Mesendoderm (in vitro differentiated cells): ENCODE measurements around the gene SMARCD3.

Experiments used
- DNase-seq: peaks from one replicate; pipeline ENCODE4 v3.0.0; 2013
- H2AK5ac ChIP-seq: 2 replicates; pipeline ENCODE4 v1.6.1; 2013; ENCODE audit warnings: low read length, inconsistent platforms
- H2BK120ac ChIP-seq: 2 replicates; pipeline ENCODE4 v1.6.1; 2013; ENCODE audit warnings: low read depth, mild to moderate bottlenecking, low read length, moderate library complexity, mixed read lengths
- H2BK15ac ChIP-seq: replicated peaks from 2 replicates; pipeline ENCODE4 v1.6.1; 2013; ENCODE audit warnings: low read depth, mild to moderate bottlenecking, moderate library complexity
- H2BK5ac ChIP-seq: 2 replicates; pipeline ENCODE4 v1.6.1; 2013; ENCODE audit warnings: low read length, inconsistent platforms
- H3K18ac ChIP-seq: 2 replicates; pipeline ENCODE4 v1.6.1; 2013; ENCODE audit warnings: mild to moderate bottlenecking, low read length, mixed read lengths
- H3K23ac ChIP-seq: one replicate; pipeline ENCODE4 v1.6.1; 2013; ENCODE audit warnings: low read length
- H3K27ac ChIP-seq: 2 replicates; pipeline ENCODE4 v1.5.1; 2013; ENCODE audit warnings: low read depth, mild to moderate bottlenecking, inconsistent platforms, low read length, moderate library complexity
- H3K27me3 ChIP-seq: 2 replicates; pipeline ENCODE4 v1.6.1; 2013; ENCODE audit warnings: low read length, control low read depth, mild to moderate bottlenecking, inconsistent platforms; ENCODE audit not compliant: insufficient read depth, poor library complexity
- H3K36me3 ChIP-seq: 2 replicates; pipeline ENCODE4 v1.6.1; 2013; ENCODE audit warnings: low read length, inconsistent platforms; ENCODE audit not compliant: control insufficient read depth, insufficient read depth
- H3K4ac ChIP-seq: one replicate; pipeline ENCODE4 v1.6.1; 2013; ENCODE audit warnings: low read depth, mild to moderate bottlenecking, low read length, moderate library complexity
- H3K4me1 ChIP-seq: 2 replicates; pipeline ENCODE4 v1.6.1; 2013; ENCODE audit warnings: low read depth, low read length, inconsistent platforms; ENCODE audit not compliant: control insufficient read depth
- H3K4me2 ChIP-seq: 2 replicates; pipeline ENCODE4 v1.6.1; 2013; ENCODE audit warnings: low read length
- H3K4me3 ChIP-seq: 2 replicates; pipeline ENCODE4 v1.5.1; 2013; ENCODE audit warnings: mild to moderate bottlenecking, low read length
- H3K56ac ChIP-seq: one replicate; pipeline ENCODE4 v1.6.1; 2013; ENCODE audit warnings: low read length
- H3K79me1 ChIP-seq: 2 replicates; pipeline ENCODE4 v1.6.1; 2013; ENCODE audit warnings: low read length, inconsistent platforms
- H3K79me2 ChIP-seq: 2 replicates; pipeline ENCODE4 v1.6.1; 2013; ENCODE audit warnings: mild to moderate bottlenecking, low read length; ENCODE audit not compliant: control insufficient read depth, insufficient read depth
- H3K9ac ChIP-seq: 2 replicates; pipeline ENCODE4 v1.6.1; 2013; ENCODE audit warnings: low read length, inconsistent platforms
- H4K5ac ChIP-seq: one replicate; pipeline ENCODE4 v1.6.1; 2013; ENCODE audit warnings: low read length
- H4K8ac ChIP-seq: one replicate; pipeline ENCODE4 v1.6.1; 2013; ENCODE audit warnings: low read depth, mild to moderate bottlenecking, control low read depth, low read length, moderate library complexity
- WGBS: extraction: QIAGEN DNeasy Blood & Tissue Kit; methylation state at CpG from one replicate; pipeline ENCODE4 v1.1.7; 2013; ENCODE audit warnings: low lambda C conversion rate, missing lambda C conversion rate; ENCODE audit not compliant: insufficient coverage; ENCODE audit errors: extremely low coverage; 5-methylcytosine and 5-hydroxymethylcytosine counted together

The SMARCD3 gene

DNA sequence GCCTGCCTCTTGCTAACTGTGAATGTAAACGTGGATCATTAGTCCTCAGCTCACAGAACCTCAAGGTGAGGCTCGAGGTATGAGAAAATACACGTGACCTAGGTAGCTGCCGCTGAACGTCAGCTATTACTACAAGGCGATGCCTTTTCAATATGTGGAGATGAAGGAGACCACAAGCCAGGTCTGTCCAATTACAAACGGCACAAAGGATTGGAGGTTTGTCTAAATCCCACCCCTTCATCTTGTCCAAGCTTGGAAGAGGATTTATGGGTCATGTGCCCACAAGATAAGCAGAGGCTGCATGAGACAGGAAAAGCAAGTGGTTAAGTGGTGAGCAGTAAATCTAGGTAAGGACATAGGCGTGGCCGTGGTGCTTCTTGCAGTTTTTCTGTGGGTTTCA lies 41.6 kb downstream of the SMARCD3 start:
- Histone ChIP-seq H3K4me3 (no peak overlapping the region), H3K36me3 (no peaks in the 10 kb centered on the region), H3K56ac (no peak overlapping the region), H3K27me3 (no peaks in the 10 kb centered on the region), H3K27ac (no peak overlapping the region), H3K79me1 (no peaks in the 10 kb centered on the region), H3K4me2 (no peak overlapping the region), H4K8ac (no peak overlapping the region), H4K5ac (no peak overlapping the region), H3K4ac (no peak overlapping the region), H3K9ac (no peak overlapping the region), H2AK5ac (no peak overlapping the region), H3K23ac (no peak overlapping the region), H2BK15ac (no peak overlapping the region), H3K18ac (no peak overlapping the region), H3K79me2 (no peaks in the 10 kb centered on the region), H3K4me1 (peaks cover 2% of the 10 kb centered on the region), H2BK120ac (no peak overlapping the region), H2BK5ac (no peak overlapping the region)
- no CpG with 5 or more reads among the region's 9 CpGs for WGBS
- DNase-seq = no peak

DNA sequence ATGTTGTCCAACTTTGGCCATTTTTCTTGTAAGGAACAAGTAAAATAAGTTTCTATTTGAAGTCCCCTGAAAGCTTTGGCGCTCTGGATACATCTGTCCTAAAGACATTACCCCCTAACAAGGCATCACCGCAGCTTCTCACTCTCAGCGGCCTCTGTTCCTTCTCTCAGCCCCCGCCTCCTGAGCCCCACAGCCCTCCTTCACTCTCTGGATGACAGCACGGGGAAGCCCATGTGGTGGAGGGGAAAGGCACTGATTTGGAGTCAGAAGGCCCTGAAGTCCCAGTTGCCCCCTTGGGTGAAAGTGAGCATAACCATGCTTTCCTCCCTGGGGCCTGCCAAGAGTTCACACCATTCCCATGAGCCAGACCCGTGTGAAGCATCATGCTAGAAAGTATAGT lies 42.8 kb downstream of the SMARCD3 start:
- H3K79me1 ChIP-seq = no peaks in the 10 kb centered on the region
- WGBS = no CpG with 5 or more reads among the region's 6 CpGs
- H3K4ac ChIP-seq = no peak overlapping the region

DNA sequence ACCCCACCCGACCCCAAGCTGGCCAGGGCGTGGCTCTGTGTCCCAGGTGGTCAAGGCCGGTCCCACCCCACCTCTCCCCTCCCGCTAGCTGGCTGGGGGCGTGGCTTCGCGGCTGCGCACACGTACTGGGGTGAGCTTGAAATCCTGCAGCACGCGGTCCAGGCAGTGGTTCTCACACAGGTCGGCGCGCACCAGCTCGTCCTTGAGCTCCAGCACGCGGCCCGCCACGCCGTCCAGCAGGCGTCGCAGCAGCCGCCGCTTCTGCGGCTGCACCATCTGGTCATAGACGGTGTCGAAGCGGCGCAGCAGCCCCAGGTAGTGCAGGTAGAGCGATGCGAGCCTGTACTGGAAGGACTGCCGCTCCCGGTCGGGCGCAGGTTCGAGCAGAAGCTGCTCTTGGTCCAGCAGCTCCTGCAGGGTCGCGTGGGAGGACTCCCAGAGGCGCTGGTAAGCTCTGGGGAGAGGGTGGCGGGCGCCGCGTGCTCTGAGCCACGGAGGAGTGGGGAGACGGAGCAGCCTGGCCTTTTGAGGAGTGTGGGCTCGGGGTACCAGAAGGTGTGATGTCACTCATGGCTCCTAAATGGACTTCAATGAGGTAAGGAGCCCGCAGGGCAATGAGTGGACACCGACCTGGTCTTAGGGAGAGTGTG lies 44.0 kb downstream of the SMARCD3 start:
- Histone ChIP-seq H3K18ac (no peak overlapping the region), H3K4ac (no peak overlapping the region), H4K8ac (no peak overlapping the region), H3K4me1 (no peaks in the 10 kb centered on the region), H4K5ac (no peak overlapping the region), H3K27ac (no peak overlapping the region), H3K56ac (no peak overlapping the region), H2BK15ac (no peak overlapping the region), H2AK5ac (no peak overlapping the region), H3K79me2 (no peaks in the 10 kb centered on the region), H2BK120ac (no peak overlapping the region), H3K36me3 (no peaks in the 10 kb centered on the region), H3K79me1 (no peaks in the 10 kb centered on the region), H3K9ac (no peak overlapping the region), H2BK5ac (no peak overlapping the region), H3K4me3 (no peak overlapping the region), H3K4me2 (no peak overlapping the region), H3K23ac (no peak overlapping the region), H3K27me3 (no peaks in the 10 kb centered on the region)
- no peak for DNase-seq
- WGBS = no CpG with 5 or more reads among the region's 48 CpGs

More for the DNA sequence above, 42.8 kb downstream of the SMARCD3 start:
- Histone ChIP-seq H4K8ac (no peak overlapping the region), H3K79me2 (no peaks in the 10 kb centered on the region), H3K18ac (no peak overlapping the region), H3K27me3 (no peaks in the 10 kb centered on the region), H3K4me1 (peaks cover 2% of the 10 kb centered on the region), H4K5ac (no peak overlapping the region), H3K4me3 (no peak overlapping the region), H3K9ac (no peak overlapping the region), H3K27ac (no peak overlapping the region), H2BK5ac (no peak overlapping the region), H3K23ac (no peak overlapping the region), H3K36me3 (no peaks in the 10 kb centered on the region), H2AK5ac (no peak overlapping the region), H2BK15ac (no peak overlapping the region), H3K56ac (no peak overlapping the region), H2BK120ac (no peak overlapping the region), H3K4me2 (no peak overlapping the region)
- DNase-seq = no peak

DNA sequence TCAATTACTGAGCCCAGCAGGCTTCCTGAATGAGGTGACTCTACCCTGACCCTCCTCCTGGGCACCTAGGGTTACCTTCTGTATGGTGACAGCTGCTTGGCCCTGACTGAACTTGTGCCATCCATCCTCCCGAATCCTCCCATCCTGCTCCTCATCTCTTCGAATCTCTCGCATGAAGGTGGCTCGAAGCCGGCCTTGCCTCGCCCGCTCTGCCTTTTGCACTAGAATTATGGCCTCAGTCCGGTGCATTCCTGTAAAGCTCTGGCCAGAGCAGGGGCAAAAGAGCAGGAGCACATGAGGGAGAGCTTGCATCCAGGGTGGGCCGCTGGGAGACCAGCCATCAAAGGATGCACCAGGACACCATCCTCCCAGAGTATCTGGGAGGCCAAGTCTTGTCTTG lies 45.7 kb downstream of the SMARCD3 start:
- Histone ChIP-seq H3K23ac (no peak overlapping the region), H2BK5ac (no peak overlapping the region), H3K4me3 (no peak overlapping the region), H3K36me3 (no peaks in the 10 kb centered on the region), H3K4ac (no peak overlapping the region), H3K4me1 (no peaks in the 10 kb centered on the region), H3K79me1 (no peaks in the 10 kb centered on the region), H3K79me2 (no peaks in the 10 kb centered on the region), H2BK15ac (no peak overlapping the region), H2AK5ac (no peak overlapping the region), H4K8ac (no peak overlapping the region), H4K5ac (no peak overlapping the region), H3K4me2 (no peak overlapping the region), H3K27ac (no peak overlapping the region), H3K27me3 (no peaks in the 10 kb centered on the region), H3K18ac (no peak overlapping the region), H3K56ac (no peak overlapping the region), H3K9ac (no peak overlapping the region), H2BK120ac (no peak overlapping the region)
- DNase-seq = no peak
- no CpG with 5 or more reads among the region's 9 CpGs for WGBS

DNA sequence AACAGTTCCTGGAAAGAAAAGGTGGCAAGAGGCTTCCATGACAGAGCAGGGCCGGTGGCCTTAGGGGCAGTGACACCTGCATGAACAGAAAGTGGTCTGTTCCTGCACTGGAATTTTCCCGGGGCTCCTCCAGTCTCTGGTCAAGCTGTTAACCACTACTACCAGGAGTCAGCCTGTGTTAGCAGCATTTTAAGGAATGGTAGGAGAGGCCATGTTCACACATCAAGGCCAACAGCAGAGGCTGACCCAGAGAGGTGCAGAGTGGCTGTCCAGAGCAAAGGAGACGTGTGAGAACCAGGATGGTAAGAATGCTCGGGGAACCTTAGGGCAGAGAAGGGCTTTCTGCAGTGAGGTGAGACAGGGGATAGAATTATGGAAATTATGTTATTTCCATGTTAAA lies 46.7 kb downstream of the SMARCD3 start:
- no peak overlapping the region for H2BK5ac ChIP-seq
- WGBS = no CpG with 5 or more reads among the region's 4 CpGs
- H3K36me3 ChIP-seq = no peaks in the 10 kb centered on the region
- H2BK120ac ChIP-seq = no peak overlapping the region
- H3K27me3 ChIP-seq = no peaks in the 10 kb centered on the region
- no peak overlapping the region for H3K56ac ChIP-seq
- no peak overlapping the region for H3K4me3 ChIP-seq
- no peaks in the 10 kb centered on the region for H3K79me1 ChIP-seq
- no peak for DNase-seq
- no peak overlapping the region for H4K5ac ChIP-seq
- no peaks in the 10 kb centered on the region for H3K79me2 ChIP-seq
- H3K4me2 ChIP-seq = no peak overlapping the region
- H3K27ac ChIP-seq = no peak overlapping the region
- H2BK15ac ChIP-seq = no peak overlapping the region
- H4K8ac ChIP-seq = no peak overlapping the region
- no peaks in the 10 kb centered on the region for H3K4me1 ChIP-seq
- no peak overlapping the region for H3K9ac ChIP-seq
- no peak overlapping the region for H3K4ac ChIP-seq
- H2AK5ac ChIP-seq = no peak overlapping the region
- no peak overlapping the region for H3K23ac ChIP-seq
- no peak overlapping the region for H3K18ac ChIP-seq

DNA sequence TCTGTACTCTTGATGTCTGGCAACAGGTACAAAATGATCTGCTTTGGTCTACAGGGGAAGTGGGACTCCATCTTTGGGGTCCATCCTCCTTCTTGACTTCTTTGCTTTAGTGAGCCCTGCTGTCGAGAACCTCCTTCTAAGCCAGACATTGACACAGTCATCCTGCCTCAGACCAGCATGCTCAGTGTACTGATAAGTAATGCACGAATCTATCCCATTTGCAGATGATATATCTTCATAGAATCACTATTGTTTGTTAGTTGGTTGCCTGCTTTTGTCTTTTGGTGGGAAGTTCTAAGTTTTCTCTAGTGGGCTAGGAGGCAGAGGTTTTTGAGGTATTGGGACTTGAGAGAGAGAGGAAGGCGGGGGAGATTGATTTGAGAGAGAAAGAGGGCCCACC lies 47.1 kb downstream of the SMARCD3 start:
- Histone ChIP-seq H2AK5ac (no peak overlapping the region), H2BK5ac (no peak overlapping the region), H3K27ac (no peak overlapping the region), H3K79me2 (no peaks in the 10 kb centered on the region), H3K56ac (no peak overlapping the region), H3K4ac (no peak overlapping the region), H3K79me1 (no peaks in the 10 kb centered on the region), H2BK120ac (no peak overlapping the region), H3K4me3 (no peak overlapping the region), H3K36me3 (no peaks in the 10 kb centered on the region), H4K5ac (no peak overlapping the region), H3K4me1 (no peaks in the 10 kb centered on the region), H3K9ac (no peak overlapping the region), H2BK15ac (no peak overlapping the region), H3K18ac (no peak overlapping the region), H3K27me3 (no peaks in the 10 kb centered on the region), H3K23ac (no peak overlapping the region), H3K4me2 (no peak overlapping the region), H4K8ac (no peak overlapping the region)
- DNase-seq = no peak
- 100% methylated on average over 1 of the region's 3 CpGs for WGBS
